Neural progenitor cell (in vitro differentiated cells): Measurements from ENCODE around the gene MTRFR.

Source experiments
- CTCF ChIP-seq: fragments of 200-600 bp; sonication (generic); IDR thresholded peaks from 2 replicates; pipeline ENCODE4 v1.5.1; 2017; ENCODE audit warnings: antibody characterized with exemption, mild to moderate bottlenecking
- EZH2 ChIP-seq: fragments of 200-600 bp; sonication (generic); IDR thresholded peaks from 2 replicates; pipeline ENCODE4 v1.6.1; 2017; ENCODE audit warnings: antibody characterized with exemption, mild to moderate bottlenecking, moderate library complexity
- EZH2phosphoT487 ChIP-seq: fragments of 200-600 bp; sonication (generic); IDR thresholded peaks from 2 replicates; pipeline ENCODE4 v1.6.1; 2017; ENCODE audit warnings: antibody characterized with exemption

DNA sequence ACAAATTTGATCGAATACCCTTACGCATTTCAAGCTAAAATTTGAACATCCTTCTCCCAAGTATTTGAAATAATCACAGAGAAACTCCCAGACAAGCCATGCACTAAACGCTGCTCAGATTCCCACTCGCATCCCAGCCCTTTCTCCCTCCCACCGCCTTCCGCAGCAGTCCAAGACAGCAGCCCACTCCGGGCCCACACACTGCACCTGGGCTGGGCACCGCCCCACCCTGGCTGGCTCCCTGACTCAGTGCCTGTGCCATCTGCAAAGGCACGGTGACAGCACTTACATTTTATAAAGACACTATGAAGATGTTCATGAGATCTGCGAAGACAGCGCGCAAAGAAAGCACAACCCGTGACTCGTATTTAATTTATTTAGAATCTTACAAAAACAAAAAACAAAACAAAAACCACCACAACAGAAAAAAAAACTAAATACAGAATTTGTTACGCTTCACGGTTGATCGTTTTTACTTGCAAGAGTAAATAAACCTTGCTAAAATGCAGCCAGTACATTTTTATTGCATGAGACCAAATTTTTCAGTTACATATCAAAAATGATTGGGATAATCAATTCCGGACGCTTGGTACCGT is 55.6 kb downstream of the MTRFR start:
- TF ChIP-seq CTCF (no peak), EZH2phosphoT487 (no peak), EZH2 (no peak)
